ENCODE measurements around the gene XRN2.

Gene XRN2

DNA sequence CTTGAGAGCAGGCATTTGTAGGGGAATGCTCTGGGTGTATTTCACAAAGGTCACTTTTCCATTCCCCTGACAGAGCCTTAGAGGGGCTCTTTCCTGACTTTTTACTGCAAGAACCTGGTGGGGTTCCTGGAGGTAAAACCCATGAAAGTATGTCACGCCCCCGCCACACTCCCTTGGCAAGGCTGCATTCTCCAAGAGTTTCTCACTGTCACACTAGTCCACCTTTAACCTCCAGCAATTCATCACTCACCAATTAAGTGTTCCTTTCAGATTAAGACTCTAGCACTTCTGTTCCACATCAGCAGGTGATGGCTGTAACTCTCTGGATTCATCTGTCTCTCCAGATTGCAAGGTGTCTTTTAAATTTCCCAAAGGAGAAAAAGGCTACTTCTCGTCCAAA lies 126.9 kb downstream of the XRN2 start:
- 71 to 100% methylated on average over 2 of the region's 3 CpGs for WGBS, 2 experiments (ENCODE audit: insufficient coverage in 2 of 2)

DNA sequence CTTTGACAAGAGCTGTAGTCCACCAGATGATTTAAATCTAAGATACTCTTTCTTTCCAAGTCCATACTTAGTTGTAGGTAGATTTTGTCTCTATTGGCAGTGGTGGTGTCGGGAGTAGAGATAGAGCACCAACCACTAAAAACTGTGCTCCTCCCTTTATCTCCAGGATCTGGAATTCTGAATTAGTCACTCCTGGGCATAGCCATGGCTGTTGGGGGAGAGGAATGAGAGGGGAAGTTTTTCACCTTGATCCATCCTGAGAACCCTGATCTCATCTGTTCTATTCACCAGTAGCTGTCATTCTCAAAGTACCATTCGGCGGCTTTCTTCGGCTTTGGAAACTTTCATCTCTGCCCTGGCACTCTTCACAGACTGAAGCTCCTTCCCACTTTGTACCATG lies 129.8 kb downstream of the XRN2 start:
- Histone ChIP-seq H3K27ac (ENCODE audit: low read depth, low read length, severe bottlenecking) (no peak overlapping the region), H3K4me1 (ENCODE audit: control insufficient read depth, insufficient read depth, low read length, poor library complexity, severe bottlenecking) (peaks cover 6% of the 10 kb centered on the region), H3K4me3 (ENCODE audit: extremely low read depth, insufficient read depth, low read length, poor library complexity, severe bottlenecking) (no peak overlapping the region), H3K36me3 (ENCODE audit: control insufficient read depth, insufficient read depth, low read length) (no peaks in the 10 kb centered on the region), H3K9me3 (ENCODE audit: control insufficient read depth, low read length) (no peaks in the 10 kb centered on the region)
- WGBS, 2 experiments (ENCODE audit: insufficient coverage in 2 of 2), result 93 to 97% methylated on average over 3 of the region's 4 CpGs

More for the DNA sequence above, 126.9 kb downstream of the XRN2 start:
- Histone ChIP-seq H3K36me3 (ENCODE audit: control insufficient read depth, insufficient read depth, low read length) (no peaks in the 10 kb centered on the region), H3K27ac (ENCODE audit: low read depth, low read length, severe bottlenecking) (no peak overlapping the region), H3K4me3 (ENCODE audit: extremely low read depth, insufficient read depth, low read length, poor library complexity, severe bottlenecking) (no peak overlapping the region), H3K9me3 (ENCODE audit: control insufficient read depth, low read length) (no peaks in the 10 kb centered on the region), H3K4me1 (ENCODE audit: control insufficient read depth, insufficient read depth, low read length, poor library complexity, severe bottlenecking) (peaks cover 6% of the 10 kb centered on the region)

DNA sequence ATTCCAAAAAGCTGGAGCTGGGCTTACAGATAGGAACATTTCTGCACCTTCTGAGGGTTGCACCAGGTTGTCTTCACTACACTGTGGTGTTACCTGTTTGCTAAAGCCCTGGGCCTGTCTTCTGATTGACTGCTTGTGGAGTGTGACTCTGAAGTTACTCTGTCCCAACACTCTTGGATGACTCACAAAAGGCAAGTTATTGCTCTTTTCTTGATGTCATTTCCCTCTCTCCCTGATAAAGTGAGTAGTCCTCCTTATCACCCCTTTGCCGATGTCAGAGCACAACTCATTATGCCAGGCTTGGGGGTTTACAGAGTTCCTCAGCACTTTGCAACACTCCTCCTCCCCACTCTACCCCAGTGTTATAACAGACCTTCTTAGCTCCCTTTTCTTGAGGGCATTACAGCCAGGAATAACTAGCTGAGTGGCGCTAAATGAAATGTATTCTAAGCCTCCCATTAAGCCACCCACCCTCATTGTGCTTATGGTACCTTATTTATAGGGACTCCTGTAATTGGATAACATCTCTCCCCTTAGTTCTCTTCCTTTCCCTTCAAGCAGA lies 130.3 kb downstream of the XRN2 start:
- Histone ChIP-seq H3K4me1 (ENCODE audit: control insufficient read depth, insufficient read depth, low read length, poor library complexity, severe bottlenecking) (peaks cover 6% of the 10 kb centered on the region), H3K27ac (ENCODE audit: low read depth, low read length, severe bottlenecking) (no peak overlapping the region), H3K9me3 (ENCODE audit: control insufficient read depth, low read length) (no peaks in the 10 kb centered on the region), H3K4me3 (ENCODE audit: extremely low read depth, insufficient read depth, low read length, poor library complexity, severe bottlenecking) (no peak overlapping the region), H3K36me3 (ENCODE audit: control insufficient read depth, insufficient read depth, low read length) (no peaks in the 10 kb centered on the region)
- 70 to 78% methylated on average over 1 of the region's 2 CpGs for WGBS, 2 experiments (ENCODE audit: insufficient coverage in 2 of 2)

DNA sequence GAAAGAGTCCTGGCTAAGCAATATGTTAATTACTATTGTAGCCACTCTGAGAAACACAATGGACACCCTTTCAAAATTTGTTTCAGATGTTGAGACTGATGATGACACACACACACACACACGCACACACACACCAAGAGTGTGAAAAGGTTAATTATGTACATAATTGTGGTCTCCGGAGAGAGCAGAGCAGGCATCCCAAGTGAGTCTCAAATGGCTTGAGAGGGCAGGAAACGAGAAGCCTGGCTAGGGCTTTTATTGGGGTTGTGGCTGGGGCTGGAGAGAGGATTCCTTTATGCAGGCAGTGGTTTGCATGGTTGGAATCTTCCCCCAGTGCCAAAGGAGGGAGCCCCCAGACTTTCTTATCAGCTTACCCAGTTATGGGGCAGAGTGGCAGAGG lies 132.4 kb downstream of the XRN2 start:
- no peak overlapping the region for H3K4me3 ChIP-seq (ENCODE audit: extremely low read depth, insufficient read depth, low read length, poor library complexity, severe bottlenecking)
- peaks cover 6% of the 10 kb centered on the region for H3K4me1 ChIP-seq (ENCODE audit: control insufficient read depth, insufficient read depth, low read length, poor library complexity, severe bottlenecking)
- no peaks in the 10 kb centered on the region for H3K9me3 ChIP-seq (ENCODE audit: control insufficient read depth, low read length)
- H3K27ac ChIP-seq (ENCODE audit: low read depth, low read length, severe bottlenecking), result no peak overlapping the region
- no peaks in the 10 kb centered on the region for H3K36me3 ChIP-seq (ENCODE audit: control insufficient read depth, insufficient read depth, low read length)
- 28 to 38% methylated on average over 2 of the region's 3 CpGs for WGBS, 2 experiments (ENCODE audit: insufficient coverage in 2 of 2)

DNA sequence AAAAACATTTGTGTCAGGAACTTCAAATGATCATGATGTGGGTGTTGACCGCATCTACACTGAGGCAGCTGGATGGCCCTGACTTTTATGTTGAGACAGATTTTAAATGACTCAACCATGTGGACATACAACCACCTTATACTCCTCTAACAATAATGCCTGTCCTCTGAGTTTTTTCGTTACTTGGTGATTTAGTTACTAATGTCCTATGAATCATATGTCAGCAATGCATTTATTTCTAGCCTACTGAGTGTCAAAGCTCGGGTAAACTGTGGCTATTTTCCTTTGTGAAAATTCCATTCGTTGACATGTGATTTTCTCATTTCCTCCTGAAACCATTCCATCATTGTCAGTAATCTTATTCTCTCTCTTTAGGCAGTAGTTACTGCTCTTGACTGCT lies 133.1 kb downstream of the XRN2 start:
- no peaks in the 10 kb centered on the region for H3K9me3 ChIP-seq (ENCODE audit: control insufficient read depth, low read length)
- peaks cover 6% of the 10 kb centered on the region for H3K4me1 ChIP-seq (ENCODE audit: control insufficient read depth, insufficient read depth, low read length, poor library complexity, severe bottlenecking)
- WGBS, 2 experiments (ENCODE audit: insufficient coverage in 2 of 2), result 71 to 77% methylated on average over 1 to 2 of the region's 4 CpGs
- H3K4me3 ChIP-seq (ENCODE audit: extremely low read depth, insufficient read depth, low read length, poor library complexity, severe bottlenecking), result no peak overlapping the region
- H3K36me3 ChIP-seq (ENCODE audit: control insufficient read depth, insufficient read depth, low read length), result no peaks in the 10 kb centered on the region
- H3K27ac ChIP-seq (ENCODE audit: low read depth, low read length, severe bottlenecking), result no peak overlapping the region

DNA sequence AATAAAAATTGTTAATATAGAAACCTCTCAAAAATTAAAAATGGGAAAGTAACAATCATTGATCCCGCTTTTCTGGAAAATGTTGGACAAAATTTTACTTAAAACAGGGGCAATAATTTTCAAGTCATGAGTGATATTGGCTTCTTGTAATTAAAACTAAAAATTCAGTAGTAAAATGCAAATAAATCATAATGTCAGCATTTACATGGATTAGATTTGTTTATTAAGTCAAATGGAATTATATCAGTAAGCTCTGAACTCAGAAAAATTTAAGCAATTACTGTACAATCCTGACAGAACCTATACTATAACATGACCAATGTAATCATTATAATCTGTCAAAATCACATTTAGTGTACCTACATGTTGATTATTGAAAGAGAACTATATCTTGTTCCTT lies 134.1 kb downstream of the XRN2 start:
- Histone ChIP-seq H3K4me3 (ENCODE audit: extremely low read depth, insufficient read depth, low read length, poor library complexity, severe bottlenecking) (no peak overlapping the region), H3K4me1 (ENCODE audit: control insufficient read depth, insufficient read depth, low read length, poor library complexity, severe bottlenecking) (peaks cover 6% of the 10 kb centered on the region), H3K36me3 (ENCODE audit: control insufficient read depth, insufficient read depth, low read length) (no peaks in the 10 kb centered on the region), H3K27ac (ENCODE audit: low read depth, low read length, severe bottlenecking) (no peak overlapping the region), H3K9me3 (ENCODE audit: control insufficient read depth, low read length) (no peaks in the 10 kb centered on the region)
- WGBS, 2 experiments (ENCODE audit: insufficient coverage in 2 of 2), result no CpG with 5 or more reads among the region's 1 CpG

DNA sequence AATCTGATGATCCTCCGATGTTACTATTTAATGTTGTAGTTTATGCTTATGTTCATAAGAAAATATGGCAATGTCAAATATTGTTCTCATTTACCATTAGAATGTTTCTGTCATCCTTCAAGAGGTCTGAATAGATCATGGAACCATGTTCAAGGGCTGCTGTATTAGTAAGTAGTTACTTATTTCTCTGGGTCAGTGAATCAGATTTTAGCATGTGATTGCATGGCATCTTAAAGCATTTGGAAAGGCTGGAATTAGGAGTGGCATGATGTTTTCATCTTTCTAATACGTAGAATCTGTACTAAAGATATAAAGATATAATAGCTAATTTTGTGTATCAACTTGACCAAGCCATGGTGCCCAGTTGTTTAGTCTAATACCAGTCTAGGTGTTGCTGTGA lies 134.7 kb downstream of the XRN2 start:
- WGBS, 2 experiments (ENCODE audit: insufficient coverage in 2 of 2), result no CpG with 5 or more reads among the region's 2 CpGs
- Histone ChIP-seq H3K9me3 (ENCODE audit: control insufficient read depth, low read length) (no peaks in the 10 kb centered on the region), H3K4me1 (ENCODE audit: control insufficient read depth, insufficient read depth, low read length, poor library complexity, severe bottlenecking) (peaks cover 6% of the 10 kb centered on the region), H3K36me3 (ENCODE audit: control insufficient read depth, insufficient read depth, low read length) (no peaks in the 10 kb centered on the region), H3K27ac (ENCODE audit: low read depth, low read length, severe bottlenecking) (no peak overlapping the region), H3K4me3 (ENCODE audit: extremely low read depth, insufficient read depth, low read length, poor library complexity, severe bottlenecking) (no peak overlapping the region)

Measured in mesodermal cell (in vitro differentiated cells).